HS-5 (cell line): ENCODE measurements around the gene ZDHHC17.

ENCODE experiments used
- DNase-seq: peaks from one replicate; pipeline ENCODE4 v3.0.0-alpha.2; 2012; ENCODE audit warnings: low read depth

The ZDHHC17 gene

DNA sequence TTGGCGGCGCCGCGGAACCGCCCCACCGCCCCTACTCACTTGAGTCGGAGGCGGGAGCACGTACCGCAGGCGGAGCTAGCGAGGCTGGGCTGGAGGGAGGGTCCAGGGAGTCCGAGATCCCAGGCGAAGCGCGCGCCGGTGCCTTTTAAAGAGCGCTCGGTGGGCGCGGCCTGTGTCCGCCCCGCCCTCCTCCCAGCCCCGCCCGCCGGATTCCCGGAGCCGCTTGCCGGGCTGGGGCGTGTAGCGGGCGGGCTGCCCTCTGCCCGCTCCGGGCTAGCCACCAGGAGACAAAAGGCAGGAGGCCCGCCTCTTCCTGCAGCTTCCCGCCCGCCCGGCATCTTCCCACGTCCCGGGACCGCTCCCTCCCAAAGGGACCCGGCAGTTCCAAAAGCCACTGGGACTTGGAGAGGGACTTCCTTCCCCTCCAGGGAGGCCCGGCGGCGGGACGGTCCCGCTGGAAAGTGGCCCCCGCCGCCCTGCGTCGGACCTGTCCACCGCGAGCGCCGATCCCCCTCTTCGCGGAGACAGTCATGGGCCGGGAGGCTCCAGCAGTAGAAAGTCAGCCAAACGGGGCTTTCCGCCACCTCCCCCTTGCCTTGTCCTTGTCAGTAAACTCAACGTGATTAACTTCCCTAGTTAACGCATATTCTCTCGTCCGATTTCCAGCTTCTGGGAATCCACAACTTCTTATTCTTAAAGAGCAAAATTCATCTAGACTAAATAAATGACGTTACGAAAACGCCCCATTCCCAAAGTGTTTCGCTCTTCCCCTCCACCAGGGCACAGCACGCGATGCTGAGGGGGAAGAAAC lies 115.2 kb downstream of the ZDHHC17 start, which contains the start of gene CSRP2:
Gene CSRP2 (minus strand): TSS at position 121 of the 811 bp plus-strand sequence. CDS start 12,759 bp downstream, outside the sequence.
- DNase-seq = no peak

- no peak for DNase-seq
Observed at GRCh38 chr12:76879710-76880518, 116.0 kb downstream of the ZDHHC17 start.

- no peak for DNase-seq
Observed at GRCh38 chr12:76880519-76881023, 116.7 kb downstream of the ZDHHC17 start.

- DNase-seq = no peak
Observed at GRCh38 chr12:76881142-76881541, 117.2 kb downstream of the ZDHHC17 start.

- no peak for DNase-seq
Observed at GRCh38 chr12:76882367-76882766, 118.5 kb downstream of the ZDHHC17 start.

- peak; percentile 72 for DNase-seq
Observed at GRCh38 chr12:76883151-76883550, 119.2 kb downstream of the ZDHHC17 start.

- no peak for DNase-seq
Observed at GRCh38 chr12:76883811-76884210, 119.9 kb downstream of the ZDHHC17 start.

DNA sequence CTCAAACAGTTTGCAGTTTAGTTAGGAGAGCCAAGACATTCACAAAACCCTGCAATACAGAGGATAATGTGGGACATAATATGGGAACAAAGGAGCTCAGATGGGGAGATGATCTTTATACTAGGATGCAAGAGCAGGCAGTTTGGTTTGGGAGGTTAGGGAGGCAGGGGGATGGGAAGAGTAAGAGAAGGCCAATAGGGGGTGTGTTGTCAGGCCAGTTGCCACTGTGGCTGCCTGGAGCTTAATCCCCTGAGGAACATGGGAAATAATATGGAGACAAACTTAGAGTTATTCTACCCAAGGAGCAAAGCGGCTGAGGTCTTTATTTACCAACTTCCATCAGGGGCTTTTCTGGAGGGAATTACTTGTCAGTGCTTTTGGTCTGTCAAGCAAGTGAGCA lies 124.9 kb downstream of the ZDHHC17 start:
- DNase-seq = no peak

DNA sequence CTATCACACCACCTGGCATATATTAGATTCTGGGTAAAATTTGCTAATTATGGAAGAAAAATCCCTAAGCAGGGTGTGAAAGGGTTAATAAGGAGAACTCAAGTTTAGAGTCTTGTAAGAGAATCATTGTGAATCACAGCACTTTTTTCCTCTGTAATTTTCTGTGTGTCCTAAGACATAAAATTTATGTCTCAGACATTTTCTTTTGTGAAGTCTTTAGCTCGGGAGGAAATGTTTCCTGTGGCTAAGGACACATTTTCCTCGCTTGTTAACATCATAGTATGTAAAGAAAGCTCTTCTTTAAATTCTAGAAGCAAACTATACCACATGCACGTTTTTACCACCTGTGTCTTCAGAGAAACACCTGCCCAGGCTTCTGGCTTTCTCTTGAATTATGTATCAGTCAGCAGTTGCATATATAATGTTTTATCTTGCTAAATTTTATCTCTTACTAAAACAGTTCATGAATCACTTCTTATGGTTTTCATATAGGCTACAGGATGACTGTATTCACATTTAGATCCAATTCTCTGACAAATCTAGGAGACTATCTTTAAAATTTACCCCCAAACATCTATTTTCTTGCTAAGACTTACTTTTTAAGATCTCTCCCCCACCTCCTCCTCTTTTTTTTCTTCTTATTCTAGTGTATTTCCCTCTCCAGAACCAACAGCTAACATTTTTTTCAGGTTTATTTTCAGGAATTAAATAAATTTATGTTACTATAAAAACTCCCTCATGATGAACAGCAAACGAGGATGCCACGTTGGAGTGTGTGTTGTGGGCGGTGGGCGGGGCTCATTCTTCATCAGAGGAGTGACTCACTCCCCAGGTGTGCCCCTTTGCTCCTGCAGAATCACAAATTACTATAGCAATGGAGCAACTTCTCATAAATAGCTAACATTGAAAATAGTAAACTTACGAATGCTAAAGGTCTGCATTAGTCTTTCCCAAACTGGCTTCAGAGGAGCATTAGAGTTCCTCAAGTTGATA lies 126.5 kb downstream of the ZDHHC17 start:
- no peak for DNase-seq

- DNase-seq = no peak
Observed at GRCh38 chr12:76891609-76892008, 127.7 kb downstream of the ZDHHC17 start.

DNA sequence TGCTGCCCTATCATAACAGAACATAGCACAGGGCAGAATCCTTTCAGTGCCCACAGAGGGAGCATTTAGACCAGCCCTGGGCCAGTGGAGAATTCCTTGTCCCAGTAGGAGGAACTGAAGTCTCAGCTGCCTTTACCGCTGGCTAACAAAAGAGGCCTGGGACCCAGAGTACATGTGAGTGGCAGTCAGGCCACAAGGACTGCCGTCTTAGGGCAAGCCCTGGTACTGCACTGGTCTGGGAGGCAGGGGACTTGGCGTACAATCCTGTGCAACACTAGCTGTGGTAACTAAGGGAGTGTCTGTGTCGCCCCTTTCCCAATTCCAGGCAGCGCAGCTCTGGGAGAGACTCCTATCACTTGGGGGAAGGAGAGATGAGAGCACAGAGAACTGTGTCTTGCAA lies 131.9 kb downstream of the ZDHHC17 start:
- DNase-seq = no peak

DNA sequence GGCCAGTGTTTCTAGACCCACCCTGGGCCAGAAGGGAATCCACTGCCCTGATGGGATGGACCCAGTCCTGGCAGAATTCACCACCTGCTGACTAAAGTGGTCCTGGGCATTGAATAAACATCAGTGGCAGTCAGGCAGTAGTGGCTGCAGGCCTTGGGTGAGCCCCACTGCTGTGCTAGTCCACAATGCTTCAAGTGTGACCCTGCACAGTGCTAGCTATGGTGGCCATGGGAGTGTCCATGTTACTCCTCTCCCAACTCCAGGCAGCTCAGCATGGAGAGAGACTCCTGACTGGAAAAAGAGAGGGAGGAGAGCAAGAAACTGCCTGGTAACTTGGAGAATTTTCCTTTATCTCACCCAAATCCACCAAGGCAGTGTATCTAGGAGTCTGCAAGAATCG lies 132.4 kb downstream of the ZDHHC17 start:
- no peak for DNase-seq

GRCh38 chr12:76898442-76898841 lies 134.5 kb downstream of the ZDHHC17 start:
- no peak for DNase-seq

- no peak for DNase-seq
Observed at GRCh38 chr12:76899522-76899921, 135.6 kb downstream of the ZDHHC17 start.

DNA sequence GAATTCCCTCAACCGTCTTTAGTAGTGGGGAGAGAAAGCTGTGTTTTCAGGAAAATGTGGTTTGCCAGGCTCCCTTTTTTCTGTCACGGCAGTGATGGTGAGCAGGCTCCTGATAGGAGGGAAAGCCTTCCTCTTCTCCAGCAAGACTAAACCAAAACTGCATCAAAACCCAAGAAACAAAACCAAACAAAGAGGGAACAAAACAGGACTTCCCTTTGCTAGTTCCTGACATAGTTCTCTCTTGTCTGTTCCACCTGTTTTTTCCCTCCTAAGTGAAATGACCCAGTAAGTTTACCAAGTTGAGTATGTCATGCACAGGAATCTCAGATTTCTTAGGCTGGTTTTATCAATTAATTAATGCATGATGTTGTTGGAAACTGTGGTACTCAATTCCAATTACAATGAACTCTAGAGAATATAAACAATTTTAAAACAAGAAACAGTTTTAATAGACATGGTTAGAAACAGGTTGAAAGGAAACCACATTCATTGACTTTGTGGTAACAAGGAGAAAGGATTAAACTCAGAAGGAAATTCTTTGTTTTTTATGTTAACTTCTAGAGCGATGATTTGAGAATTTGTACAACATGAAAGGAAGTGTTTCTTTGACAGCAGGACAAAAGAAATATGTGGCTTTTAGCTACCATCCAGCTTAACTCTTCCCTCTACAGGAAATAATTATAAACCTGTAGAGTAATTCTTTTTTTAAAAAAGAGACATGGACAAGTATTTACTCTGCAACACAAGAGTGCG lies 137.9 kb downstream of the ZDHHC17 start:
- no peak for DNase-seq
